GM12874 (cell line): ENCODE data around the gene TNFAIP3.

Experiments
- TF ChIP-seq, protein P1 (sequence below): IDR thresholded peaks from 2 replicates; pipeline ENCODE4 v1.5.1; 2011; ENCODE audit warnings: low read depth, mild to moderate bottlenecking, control low read depth, low read length, moderate library complexity; ENCODE audit not compliant: insufficient read depth

Gene TNFAIP3

GRCh38 chr6:137931849-137932465 is 64.9 kb downstream of the TNFAIP3 start:
- TF ChIP-seq, protein P1, sequence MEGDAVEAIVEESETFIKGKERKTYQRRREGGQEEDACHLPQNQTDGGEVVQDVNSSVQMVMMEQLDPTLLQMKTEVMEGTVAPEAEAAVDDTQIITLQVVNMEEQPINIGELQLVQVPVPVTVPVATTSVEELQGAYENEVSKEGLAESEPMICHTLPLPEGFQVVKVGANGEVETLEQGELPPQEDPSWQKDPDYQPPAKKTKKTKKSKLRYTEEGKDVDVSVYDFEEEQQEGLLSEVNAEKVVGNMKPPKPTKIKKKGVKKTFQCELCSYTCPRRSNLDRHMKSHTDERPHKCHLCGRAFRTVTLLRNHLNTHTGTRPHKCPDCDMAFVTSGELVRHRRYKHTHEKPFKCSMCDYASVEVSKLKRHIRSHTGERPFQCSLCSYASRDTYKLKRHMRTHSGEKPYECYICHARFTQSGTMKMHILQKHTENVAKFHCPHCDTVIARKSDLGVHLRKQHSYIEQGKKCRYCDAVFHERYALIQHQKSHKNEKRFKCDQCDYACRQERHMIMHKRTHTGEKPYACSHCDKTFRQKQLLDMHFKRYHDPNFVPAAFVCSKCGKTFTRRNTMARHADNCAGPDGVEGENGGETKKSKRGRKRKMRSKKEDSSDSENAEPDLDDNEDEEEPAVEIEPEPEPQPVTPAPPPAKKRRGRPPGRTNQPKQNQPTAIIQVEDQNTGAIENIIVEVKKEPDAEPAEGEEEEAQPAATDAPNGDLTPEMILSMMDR: no peak
